Measurements from ENCODE around the gene CNTN1. TPM values are rescaled to one million over a fixed set of nuclear protein-coding genes. Genes with fewer than 3 reads are reported as not detected.

CNTN1 gene
- polyA plus RNA-seq, 1 donor = 17.3 TPM

DNA sequence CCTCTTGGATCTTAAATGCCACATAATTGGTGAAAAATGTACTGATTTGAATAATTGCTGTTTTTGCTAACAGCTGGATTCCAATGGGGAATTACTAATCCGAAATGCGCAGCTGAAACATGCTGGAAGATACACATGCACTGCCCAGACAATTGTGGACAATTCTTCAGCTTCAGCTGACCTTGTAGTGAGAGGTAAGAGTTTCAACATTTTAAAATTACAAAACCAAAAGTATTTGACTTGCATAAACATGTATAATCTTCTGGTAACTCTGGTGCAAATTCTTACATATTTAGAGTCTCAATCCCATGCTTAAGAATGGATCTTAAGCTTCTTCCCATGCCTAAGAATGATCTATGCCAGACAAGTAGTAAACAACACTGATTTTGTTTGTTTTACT, 266.8 kb downstream of the CNTN1 start:
- no peak for DNase-seq (ENCODE audit: low read depth)

DNA sequence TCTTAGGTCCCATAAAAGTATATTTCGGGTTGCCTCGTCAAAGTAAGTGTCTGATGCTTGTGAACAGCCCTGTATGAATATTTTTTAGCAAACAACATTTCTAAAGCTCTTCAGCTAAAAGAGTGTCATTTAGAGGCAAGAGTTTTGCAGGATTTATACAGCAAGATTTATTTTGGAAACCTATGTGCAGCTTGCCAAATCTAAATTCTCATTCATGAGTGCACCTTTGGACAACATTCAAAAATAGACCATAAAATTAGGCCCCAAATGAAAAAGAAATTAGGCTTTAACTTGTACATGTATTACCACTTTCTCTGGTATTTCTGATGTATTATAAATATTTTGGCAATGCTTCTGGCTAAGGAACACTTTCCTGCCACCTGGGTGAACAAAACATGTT, 271.5 kb downstream of the CNTN1 start:
- no peak for DNase-seq (ENCODE audit: low read depth)

DNA sequence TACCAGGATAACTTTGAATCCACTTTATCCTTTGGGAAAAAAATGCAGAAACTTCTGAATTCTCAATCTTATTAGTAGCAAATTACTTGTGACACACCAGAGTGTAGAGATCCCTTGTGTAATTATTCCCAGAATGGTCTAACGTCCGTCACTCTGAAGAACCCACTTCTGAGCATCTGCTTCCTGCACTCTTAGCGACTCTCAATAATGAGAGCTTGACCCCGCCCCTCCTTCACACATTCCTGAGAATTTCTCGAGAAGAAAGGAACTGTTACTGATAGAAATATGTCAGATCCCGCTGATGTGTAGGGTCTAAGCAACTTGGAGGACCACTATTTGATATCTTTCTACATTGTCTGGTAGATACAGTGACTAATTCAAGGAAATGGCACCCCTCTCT, 277.6 kb downstream of the CNTN1 start:
- no peak for DNase-seq (ENCODE audit: low read depth)

DNA sequence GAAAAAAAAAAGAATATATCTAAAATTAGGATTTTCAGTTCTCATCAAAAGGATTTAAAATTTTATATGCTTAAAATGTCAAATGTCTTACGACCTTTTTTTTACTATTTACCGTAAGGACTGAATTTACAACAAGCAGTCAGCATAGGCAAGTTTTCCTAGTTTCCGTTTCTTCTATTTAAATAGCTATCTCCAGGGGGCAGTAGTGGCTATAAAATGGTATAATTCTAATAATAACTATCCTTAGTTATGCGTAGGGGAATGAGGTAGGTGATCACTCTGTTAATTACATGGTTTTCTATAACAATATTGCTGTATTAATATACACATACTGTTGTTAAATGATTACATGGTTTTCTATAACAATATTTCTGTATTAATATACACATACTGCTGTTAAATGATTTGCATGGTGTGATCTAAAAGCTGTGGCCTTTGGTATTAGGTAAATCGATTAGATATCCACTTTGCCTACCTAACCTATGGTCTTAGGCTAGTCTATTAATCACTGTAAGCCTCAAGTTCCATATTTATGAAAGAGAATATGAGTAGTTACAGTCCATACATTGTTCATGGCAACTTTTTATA, 278.2 kb downstream of the CNTN1 start:
- no peak for DNase-seq (ENCODE audit: low read depth)

DNA sequence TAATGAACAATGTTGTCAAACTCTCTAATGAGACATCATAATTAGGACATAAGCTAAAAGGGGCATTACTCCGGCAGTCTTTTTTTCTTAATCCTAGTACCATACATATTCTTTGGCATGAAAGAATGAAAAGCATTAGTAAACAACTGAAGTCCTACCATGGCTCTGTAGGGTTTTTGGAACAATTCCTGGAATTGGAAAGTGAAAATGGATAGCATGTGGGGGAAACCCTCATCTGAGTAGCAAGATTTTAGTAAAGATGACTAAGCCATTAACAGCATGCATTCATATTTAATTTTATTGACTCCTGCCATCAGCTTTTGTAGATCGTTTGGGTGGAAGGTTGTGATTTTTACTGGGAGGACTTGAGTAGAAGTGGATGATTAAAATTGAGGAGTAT, 279.7 kb downstream of the CNTN1 start:
- no peak for DNase-seq (ENCODE audit: low read depth)

DNA sequence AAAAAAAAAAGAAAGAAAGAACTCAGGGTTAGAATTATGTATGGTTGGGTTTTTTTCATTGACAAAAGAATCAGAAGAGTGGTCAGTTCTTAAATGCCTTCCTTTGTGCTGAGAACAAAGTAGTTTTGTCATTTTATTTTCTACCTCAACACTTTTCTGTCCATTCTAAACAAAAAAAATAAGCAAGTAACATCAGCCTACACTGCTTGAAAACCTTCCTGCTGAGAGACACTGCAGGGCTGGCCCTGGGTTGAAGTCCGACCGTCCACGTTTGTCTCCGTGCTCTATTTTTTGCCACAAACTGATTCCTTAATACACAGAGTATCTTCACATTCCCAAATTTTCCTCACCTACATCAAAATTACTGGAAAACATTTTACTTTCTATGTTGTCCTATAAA, 284.3 kb downstream of the CNTN1 start:
- no peak for DNase-seq (ENCODE audit: low read depth)

DNA sequence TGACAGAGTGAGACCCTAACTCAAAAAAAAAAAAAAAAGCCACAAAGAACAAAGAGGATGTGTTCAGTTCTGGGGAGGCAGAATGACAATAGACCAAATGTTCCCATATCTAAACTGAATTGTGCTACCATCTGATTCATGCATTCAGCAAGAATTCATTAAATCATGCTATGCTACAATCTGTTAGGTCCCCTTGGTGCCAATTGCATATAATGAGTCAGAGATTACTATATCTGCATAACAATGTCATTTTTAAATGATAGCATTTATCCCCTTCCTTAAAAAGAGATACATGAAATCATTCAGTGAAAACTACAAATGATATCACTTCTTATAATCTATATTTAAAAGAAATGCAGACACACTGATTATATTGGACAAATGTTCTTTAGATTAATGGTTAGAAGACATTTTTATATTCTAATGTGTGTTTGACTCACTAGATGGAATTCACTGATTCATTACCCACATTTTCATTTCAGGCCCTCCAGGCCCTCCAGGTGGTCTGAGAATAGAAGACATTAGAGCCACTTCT, 288.3 kb downstream of the CNTN1 start:
- no peak for DNase-seq (ENCODE audit: low read depth)

DNA sequence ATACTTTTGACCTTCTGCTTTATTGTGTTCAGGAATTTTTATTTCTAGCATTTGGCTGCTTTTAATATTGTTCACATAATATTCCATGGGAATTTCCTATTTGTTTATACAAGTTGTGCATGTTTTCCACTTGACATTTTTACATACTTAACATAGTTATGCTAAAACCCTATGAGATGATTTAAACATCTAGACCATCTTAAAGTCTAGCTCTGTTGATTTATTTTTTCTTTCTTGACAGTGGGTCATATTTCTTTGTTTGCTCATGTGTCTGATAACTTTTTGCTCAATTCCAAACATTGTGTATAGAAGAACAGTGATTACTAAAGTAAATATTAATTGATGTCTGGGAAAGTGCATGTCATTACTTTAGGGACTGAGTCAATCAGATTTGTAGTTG, 293.8 kb downstream of the CNTN1 start:
- DNase-seq (ENCODE audit: low read depth) = no peak

DNA sequence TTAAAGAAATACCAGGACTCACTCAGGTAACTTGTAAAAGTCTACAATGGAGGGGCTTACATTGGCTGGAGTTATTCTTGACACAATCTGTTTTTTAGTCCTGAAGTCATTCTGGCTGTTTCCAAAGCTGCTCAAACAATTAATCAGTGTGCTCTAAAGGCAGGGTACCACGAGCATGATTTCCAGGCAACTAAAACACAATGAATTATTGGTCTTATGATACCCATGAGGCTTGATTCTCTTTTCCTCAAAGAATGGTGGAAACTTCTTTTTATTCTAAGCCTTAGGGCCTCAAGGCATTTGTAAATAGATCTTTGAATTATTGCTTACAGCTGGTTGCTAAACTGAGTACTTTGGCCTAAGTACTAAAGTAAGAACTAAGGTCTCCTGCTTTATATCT, 296.1 kb downstream of the CNTN1 start:
- no peak for DNase-seq (ENCODE audit: low read depth)

DNA sequence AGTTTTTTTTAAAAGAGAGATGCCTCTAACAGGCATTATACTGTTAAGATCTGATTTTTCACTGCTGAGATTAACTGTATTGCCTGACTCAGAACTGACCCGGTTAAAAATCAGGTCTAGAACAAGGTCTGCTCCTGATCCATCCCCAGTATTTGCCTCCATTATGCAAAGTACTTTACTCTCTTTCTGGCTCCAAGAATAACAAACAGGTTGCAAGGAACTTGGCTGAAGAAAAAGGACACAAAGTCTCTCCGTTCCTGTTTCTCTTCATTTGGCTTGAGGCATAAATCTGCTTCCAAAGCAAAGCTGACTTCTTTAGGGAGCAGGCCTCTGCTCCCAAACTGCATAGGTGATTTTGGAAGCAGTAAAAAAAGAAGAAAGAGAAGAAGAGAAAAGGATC, 296.6 kb downstream of the CNTN1 start:
- DNase-seq (ENCODE audit: low read depth) = no peak

DNA sequence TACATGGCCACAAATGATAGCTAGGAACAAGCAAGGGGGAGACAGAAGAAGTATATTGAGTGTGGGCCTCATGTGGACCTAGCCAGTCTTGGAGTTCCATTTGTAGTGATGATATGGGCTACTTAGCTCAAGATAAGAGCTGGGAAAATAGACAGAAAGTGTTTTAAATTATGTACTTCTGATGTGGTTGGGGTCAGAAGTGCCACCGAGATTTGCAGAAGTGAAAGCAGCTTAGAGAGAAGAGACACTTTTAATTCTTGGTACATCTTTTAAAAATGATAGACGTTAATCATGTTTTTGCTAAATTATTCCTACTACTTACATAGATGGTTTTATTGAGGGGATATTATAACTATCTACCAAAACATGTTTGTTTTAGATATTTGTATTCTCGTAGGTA, 297.5 kb downstream of the CNTN1 start:
- DNase-seq (ENCODE audit: low read depth) = no peak

DNA sequence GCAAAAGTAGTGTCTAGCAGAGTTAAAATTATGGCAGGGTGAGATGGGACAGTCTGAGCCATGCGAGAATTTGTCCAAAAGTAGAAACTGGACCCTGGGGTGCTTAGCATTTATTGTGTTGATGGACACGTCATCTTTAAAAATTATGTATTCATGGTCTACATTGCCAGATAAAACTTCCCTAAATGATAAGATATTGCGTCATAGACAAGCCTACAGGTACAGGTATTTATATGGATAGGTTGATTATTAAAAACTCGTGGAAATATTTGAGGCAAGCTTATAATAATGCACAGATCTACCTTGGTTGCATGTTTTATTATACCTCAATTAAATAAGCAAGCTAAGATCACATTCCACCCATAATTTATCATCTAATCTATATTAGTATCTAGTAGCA, 299.9 kb downstream of the CNTN1 start:
- DNase-seq (ENCODE audit: low read depth) = no peak

DNA sequence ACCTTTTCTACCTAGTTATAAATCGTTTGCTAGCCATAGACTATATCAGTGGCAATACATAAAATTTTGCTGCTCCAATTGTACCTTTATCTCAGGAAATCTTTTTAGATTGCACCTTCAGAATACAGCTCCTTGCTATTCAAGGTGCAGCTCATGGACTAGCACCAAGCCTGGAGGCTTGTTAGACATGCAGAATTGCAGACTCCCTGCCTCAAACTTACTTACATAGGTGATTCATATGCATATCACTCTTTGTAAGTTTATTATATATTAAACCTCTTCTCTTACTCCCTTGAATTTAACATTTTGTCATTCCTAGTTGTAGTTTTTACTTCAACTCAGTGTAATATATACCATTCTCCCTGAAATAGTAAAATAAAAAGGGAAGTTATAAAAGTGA, 300.4 kb downstream of the CNTN1 start:
- no peak for DNase-seq (ENCODE audit: low read depth)

DNA sequence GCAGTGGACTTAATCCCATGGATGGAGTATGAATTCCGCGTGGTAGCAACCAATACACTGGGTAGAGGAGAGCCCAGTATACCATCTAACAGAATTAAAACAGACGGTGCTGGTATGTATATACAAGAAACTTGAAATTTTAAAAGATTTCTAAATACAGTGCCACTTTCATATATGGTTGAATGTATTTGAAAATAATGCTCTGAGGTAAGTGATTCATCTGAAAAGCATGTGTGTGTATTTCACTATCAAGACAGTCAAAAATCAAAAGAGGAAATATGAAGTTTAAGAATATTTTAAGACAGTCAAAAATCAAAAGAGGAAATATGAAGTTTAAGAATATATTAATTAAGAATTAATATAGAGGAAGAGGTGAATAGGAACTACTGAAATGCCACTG, 300.9 kb downstream of the CNTN1 start:
- DNase-seq (ENCODE audit: low read depth) = no peak

DNA sequence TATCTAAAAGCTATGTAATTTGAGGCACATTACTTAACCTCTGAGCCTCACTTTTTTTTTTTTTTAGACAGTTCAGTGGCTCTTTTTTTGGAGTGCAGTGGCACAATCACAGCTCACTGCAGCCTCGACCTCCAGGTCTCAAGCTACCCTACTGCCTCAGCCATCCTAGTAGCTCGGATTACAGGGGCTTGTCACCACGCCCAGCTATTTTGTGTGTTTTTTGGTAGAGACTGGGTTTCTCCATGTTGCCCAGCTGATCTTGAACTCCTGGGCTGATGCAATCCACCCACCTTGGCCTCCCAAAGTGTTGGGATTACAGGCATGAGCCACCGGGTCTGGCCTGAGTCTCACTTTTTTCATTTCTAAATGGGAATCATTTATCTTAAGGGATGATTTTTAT, 303.9 kb downstream of the CNTN1 start:
- no peak for DNase-seq (ENCODE audit: low read depth)

DNA sequence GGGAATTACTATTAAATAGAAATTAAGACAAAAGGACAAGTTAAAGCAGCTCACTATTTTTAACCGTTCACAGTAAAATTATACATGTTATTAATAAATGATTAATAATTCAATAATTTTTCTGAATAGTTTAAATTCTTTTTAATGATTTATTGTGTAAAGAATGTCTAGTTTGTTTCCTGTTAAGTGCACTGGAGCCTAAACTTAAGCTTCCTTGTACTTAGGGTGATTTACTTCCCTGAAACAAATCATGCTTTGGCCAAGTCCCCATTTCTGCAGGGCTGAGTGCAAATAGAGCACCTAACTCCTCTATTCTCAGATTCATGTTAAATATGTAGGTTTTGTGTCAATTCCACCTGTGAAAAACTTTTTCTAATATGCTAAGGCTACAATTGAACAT, 307.0 kb downstream of the CNTN1 start:
- no peak for DNase-seq (ENCODE audit: low read depth)

DNA sequence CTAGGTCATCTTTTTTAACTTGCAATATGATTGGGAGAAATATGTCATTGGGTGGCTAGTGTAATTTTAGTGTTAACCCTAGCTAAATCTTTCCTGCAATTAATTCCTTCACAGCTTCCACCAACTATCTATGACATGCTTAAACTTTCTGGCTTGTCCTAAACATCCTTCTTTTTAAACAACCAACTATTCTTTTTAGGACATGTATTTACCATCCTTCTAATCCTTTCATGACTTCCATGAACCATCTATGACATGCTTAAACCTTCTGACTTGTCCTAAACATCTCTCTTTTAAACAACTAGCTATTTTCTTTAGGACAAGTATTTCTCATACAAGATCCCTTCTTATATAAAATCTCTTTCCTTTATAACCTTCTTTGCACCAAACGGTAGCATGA, 316.2 kb downstream of the CNTN1 start:
- DNase-seq (ENCODE audit: low read depth) = no peak

DNA sequence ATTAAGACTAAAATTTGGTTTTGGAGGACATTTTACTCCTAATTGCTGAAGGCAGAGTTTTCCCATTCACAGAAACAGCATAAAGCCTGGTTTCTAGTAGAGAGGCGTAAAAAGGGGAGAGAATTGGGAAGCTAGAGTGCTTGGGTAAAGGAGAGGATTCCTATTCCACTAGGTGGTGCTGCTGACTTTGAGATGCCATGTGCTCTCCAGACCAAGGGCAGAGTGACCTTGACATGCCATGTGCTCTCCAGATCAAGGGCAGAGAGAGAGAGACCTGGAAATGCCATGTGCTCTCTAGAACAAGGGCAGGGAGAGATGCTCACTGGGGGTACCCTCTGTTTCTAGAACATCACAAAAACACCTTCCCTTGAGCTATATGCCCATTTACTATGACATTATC, 319.7 kb downstream of the CNTN1 start:
- no peak for DNase-seq (ENCODE audit: low read depth)

DNA sequence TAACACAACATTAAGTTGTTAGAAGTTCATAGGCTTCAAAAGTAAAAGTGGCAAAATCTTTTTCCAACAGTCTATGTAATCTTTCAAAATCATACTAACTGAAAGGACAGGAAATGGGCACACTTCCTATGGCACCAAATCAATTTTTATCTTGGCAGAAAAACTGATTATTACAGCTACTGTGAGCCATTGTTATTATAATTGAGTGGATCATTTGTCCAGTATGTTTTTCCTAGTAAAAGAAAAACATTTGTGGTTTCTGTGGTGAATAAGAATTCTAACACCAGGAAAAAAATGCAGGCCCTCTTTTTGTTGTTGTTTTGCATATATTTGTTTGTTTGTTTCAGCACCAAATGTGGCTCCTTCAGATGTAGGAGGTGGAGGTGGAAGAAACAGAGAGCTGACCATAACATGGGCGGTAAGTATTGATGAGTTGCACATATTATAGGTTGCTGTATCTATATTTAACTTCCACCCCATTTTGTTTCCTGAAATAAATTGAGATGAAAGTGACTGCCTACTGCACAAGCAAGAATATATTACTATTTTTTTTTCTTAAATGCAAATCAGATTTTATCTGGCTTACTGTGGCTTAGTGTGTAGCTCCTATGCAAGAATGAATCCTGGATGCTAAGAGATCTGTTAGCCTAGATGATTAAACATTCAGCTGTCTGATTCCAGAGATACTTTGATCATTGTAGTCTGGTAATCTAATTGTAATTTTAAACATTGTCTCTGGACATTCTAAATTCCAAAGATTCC, 321.8 kb downstream of the CNTN1 start:
- no peak for DNase-seq (ENCODE audit: low read depth)

DNA sequence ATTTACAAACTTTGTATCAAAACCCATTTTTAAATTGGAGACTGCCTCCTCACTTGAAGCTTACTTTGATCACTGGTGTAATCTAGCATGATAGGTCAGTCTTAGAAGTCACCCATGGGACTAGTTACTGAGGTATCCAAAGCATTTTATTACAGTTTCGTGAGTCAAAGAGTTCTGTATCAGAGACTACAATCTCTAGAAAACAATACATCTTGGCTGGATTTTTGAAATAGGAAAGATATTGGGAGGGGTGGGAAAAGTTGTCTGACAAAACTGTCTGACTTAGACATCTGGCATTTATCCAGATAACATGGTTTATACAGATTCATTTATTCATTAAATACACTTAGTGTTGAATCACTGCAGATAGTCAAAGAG, 322.4 kb downstream of the CNTN1 start:
- no peak for DNase-seq (ENCODE audit: low read depth)

DNA sequence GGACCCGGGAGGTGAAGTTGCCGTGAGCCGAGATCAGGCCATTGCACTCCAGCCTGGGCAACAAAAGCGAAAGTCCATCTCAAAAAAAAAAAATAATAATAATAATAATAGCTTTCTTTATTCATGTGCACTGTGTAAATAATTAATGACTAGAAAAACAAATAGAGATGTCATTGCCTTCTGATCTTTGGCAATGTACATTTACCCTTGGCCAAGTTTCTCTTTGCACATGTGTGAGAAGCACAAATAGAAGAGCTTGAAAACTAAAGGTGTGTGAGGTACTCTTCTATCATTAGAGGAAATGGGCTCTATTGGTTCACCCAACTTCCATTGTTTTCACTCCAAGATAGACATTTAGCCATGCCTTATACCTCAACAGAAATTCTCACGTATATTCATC, 325.8 kb downstream of the CNTN1 start:
- no peak for DNase-seq (ENCODE audit: low read depth)

DNA sequence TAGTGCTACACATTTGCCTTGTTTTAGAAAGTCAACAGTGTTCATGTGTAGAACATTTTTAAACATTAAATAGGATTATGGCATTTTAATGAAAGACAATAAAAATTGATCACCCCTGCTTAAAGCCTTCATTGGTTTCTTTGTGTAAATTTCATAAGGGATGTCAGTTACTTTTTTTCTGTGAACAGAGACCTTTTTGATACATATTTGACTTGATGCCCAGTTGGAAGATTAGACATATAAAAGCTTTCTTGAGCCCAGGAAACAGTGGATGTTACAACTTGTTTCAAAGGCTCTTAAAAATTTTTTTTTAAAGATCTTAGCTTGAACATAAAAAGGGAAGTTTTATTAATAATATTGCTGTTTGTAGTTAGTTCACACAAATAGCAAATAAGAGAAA, 327.2 kb downstream of the CNTN1 start:
- DNase-seq (ENCODE audit: low read depth) = no peak

DNA sequence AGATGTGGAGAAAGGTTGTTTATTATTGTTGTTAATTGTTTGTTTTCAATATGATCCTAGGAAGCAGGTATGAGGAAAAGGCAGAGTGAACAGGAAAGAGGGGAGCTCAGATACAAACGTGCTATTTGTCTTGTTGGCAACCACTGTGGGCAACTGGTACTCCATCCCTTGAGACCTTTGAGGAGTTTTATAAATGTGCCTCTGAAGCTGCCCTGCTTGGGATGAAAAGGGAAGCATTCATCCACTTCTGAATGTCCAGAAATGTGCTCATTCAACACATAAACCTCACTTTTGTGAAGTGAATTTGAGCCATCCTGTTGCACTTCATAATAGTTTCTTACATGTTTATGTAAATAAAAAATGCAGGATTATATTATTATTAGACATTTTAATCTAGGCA, 331.6 kb downstream of the CNTN1 start:
- DNase-seq (ENCODE audit: low read depth) = no peak

DNA sequence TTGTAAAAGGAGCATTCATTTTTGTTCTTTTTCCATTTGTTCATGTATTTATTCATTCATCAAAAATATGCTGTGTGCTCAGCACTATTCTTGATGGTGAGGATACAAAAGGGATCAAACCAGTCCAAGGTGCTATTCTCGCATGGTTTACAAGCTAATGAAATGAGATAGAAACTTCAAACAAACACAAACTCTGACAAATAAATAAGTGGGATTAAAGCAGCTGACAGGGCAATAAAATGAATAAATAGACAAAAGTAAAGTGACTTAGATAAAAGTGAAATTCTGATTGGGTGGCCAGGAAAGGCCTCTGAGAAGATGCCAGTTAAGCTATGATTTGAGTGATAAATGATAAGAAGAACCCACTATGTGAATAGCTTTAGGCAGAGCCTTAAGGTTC, 333.9 kb downstream of the CNTN1 start:
- no peak for DNase-seq (ENCODE audit: low read depth)
